ENCODE results near the gene MPDZ. TPM values are rescaled to one million over a fixed set of nuclear protein-coding genes. Genes with fewer than 3 reads are reported as not detected.

Gene MPDZ
- total RNA-seq, 1 experiment from 2014 or later: 46.7 TPM

GRCh38 chr9:13070612-13071595 lies 208.6 kb downstream of the MPDZ start:
- H3K23me2 ChIP-seq (ENCODE audit: insufficient read length, low read depth, low read length, poor library complexity, severe bottlenecking): no peaks in the 10 kb centered on the region
- H3K36me3 Mint-ChIP-seq (ENCODE audit: insufficient read depth in 1 of 3, low read depth in 3 of 3): no peaks in the 10 kb centered on the region
- H3K4ac ChIP-seq (ENCODE audit: low read depth, low read length): no peak overlapping the region
- H3K14ac ChIP-seq (ENCODE audit: insufficient read depth, low read length): no peak overlapping the region
- H4K20me1 ChIP-seq (ENCODE audit: control insufficient read depth, insufficient read depth, insufficient read length): no peaks in the 10 kb centered on the region
- no peak overlapping the region for H3K4me2 ChIP-seq (ENCODE audit: insufficient read depth, insufficient read length, low read length)
- no peak overlapping the region for H4K8ac ChIP-seq (replicated peaks; ENCODE audit: insufficient read length, low read depth, low read length)
- no peak overlapping the region for H3K9ac ChIP-seq (ENCODE audit: extremely low read depth, insufficient read length, low read length)
- no peaks in the 10 kb centered on the region for H3K79me1 ChIP-seq (ENCODE audit: insufficient read depth, low read depth, low read length, poor library complexity, severe bottlenecking)
- no peak overlapping the region for H3K56ac ChIP-seq (ENCODE audit: insufficient read length, low read depth, low read length)
- no peaks in the 10 kb centered on the region for H3K27me3 ChIP-seq (ENCODE audit: insufficient read depth, low read length)
- H3K4me1 ChIP-seq (ENCODE audit: insufficient read depth, low read length): no peaks in the 10 kb centered on the region
- H3K18ac ChIP-seq (ENCODE audit: insufficient read length, low read depth, low read length): no peak overlapping the region
- no peak overlapping the region for H3K4me3 Mint-ChIP-seq
- no peak overlapping the region for H3K23ac ChIP-seq (ENCODE audit: insufficient read length, low read depth, low read length)
- H4K5ac ChIP-seq (ENCODE audit: insufficient read length, low read depth, low read length): no peak overlapping the region
- no peak overlapping the region for H3K27ac Mint-ChIP-seq
- no peak for DNase-seq
- no peak overlapping the region for H4K91ac ChIP-seq (ENCODE audit: insufficient read length, low read depth, low read length)
- no peak overlapping the region for H2AK5ac ChIP-seq (ENCODE audit: insufficient read length, low read length)
- H3K9me3 Mint-ChIP-seq: no peaks in the 10 kb centered on the region
- no peak overlapping the region for H2BK120ac ChIP-seq (ENCODE audit: low read depth, low read length, poor library complexity, severe bottlenecking)
- H2BK15ac ChIP-seq (ENCODE audit: low read depth, low read length): no peak overlapping the region
- no peaks in the 10 kb centered on the region for H3K9me3 ChIP-seq (ENCODE audit: control insufficient read depth, low read depth, low read length)
- H3K27ac ChIP-seq (ENCODE audit: insufficient read length, low read depth, low read length): no peak overlapping the region
- no CpG with 5 or more reads among the region's 12 CpGs for WGBS (ENCODE audit: extremely low coverage, insufficient read length, low lambda C conversion rate)
- H3T11ph ChIP-seq (ENCODE audit: low read length): no peak overlapping the region
- peaks cover 0 to 2% of the 10 kb centered on the region in 2 experiments; a peak in 1 of 4 replicates for H3K4me1 Mint-ChIP-seq
- no peak overlapping the region for H2BK5ac ChIP-seq (ENCODE audit: insufficient read length, low read length)
- TF ChIP-seq, protein P1, sequence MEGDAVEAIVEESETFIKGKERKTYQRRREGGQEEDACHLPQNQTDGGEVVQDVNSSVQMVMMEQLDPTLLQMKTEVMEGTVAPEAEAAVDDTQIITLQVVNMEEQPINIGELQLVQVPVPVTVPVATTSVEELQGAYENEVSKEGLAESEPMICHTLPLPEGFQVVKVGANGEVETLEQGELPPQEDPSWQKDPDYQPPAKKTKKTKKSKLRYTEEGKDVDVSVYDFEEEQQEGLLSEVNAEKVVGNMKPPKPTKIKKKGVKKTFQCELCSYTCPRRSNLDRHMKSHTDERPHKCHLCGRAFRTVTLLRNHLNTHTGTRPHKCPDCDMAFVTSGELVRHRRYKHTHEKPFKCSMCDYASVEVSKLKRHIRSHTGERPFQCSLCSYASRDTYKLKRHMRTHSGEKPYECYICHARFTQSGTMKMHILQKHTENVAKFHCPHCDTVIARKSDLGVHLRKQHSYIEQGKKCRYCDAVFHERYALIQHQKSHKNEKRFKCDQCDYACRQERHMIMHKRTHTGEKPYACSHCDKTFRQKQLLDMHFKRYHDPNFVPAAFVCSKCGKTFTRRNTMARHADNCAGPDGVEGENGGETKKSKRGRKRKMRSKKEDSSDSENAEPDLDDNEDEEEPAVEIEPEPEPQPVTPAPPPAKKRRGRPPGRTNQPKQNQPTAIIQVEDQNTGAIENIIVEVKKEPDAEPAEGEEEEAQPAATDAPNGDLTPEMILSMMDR (conservative IDR thresholded peaks at IDR 0.05): no peak
- H3K27me3 Mint-ChIP-seq (ENCODE audit: low read depth): no peaks in the 10 kb centered on the region
- H2AFZ ChIP-seq (ENCODE audit: low read length): no peak overlapping the region
- H2BK12ac ChIP-seq (ENCODE audit: insufficient read length, low read depth, low read length): no peak overlapping the region
- no peak overlapping the region for H2BK20ac ChIP-seq (ENCODE audit: low read depth, low read length, poor library complexity, severe bottlenecking)
- no peaks in the 10 kb centered on the region for H3K79me2 ChIP-seq (ENCODE audit: insufficient read depth, low read length)
